ENCODE data around the gene AKTIP.

DNA sequence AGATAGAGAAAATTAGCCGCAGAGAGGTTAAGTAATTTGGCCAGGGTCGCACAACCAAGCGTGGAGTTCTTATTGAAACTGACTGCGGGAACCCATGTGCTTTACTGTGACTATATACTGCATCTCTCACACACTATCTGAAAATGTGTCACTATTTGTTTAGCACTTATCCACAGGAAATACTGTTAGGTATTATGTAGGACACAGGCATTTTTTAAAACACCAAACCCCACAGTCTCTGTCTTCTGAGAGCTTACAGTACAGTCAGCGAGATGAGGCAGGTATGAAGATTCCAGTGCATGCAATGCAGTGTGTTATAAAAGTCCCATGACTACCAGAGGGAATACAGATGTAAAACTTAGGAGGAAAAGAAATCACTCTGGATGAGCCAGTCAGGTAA, 57.5 kb downstream of the AKTIP start:
- TF ChIP-seq POLR2A (IDR thresholded peaks at IDR 0.05; ENCODE audit: low read depth, low read length) = no peak
- TF ChIP-seq POLR2AphosphoS5 (IDR thresholded peaks at IDR 0.05; ENCODE audit: low read depth, low read length) = no peak
- no peak for TF ChIP-seq TAF1 (IDR thresholded peaks at IDR 0.05; ENCODE audit: low read depth, low read length)
- TF ChIP-seq PAX5 (IDR thresholded peaks at IDR 0.05; ENCODE audit: insufficient read depth, low read length, severe bottlenecking) = no peak
- TF ChIP-seq POU2F2 (IDR thresholded peaks at IDR 0.05; ENCODE audit: low read depth, low read length) = no peak
- no peak for TF ChIP-seq SPI1 (IDR thresholded peaks at IDR 0.05; ENCODE audit: low read depth, low read length)
